ENCODE data around the gene SMAD6.

The SMAD6 gene

DNA sequence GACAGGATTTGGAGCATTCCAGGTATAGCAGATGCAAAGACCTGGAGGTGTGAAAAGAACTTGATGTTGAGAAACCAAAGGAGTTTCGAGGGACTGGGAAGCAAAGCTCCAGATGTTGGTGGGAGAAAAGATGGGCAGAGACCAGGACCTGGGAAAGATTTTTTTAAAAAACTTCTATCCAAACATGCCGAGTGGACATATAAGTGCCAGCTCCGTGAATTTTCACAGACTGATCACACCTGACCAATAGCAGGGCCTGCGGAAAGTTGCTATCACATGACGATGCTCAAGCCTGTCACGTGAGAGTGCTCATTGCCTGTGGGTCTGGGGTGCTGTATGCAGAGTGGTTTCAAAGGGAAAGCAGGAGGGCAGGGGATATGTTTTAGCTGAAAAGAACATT, 19.9 kb downstream of the SMAD6 start:
- TF ChIP-seq, protein P1, sequence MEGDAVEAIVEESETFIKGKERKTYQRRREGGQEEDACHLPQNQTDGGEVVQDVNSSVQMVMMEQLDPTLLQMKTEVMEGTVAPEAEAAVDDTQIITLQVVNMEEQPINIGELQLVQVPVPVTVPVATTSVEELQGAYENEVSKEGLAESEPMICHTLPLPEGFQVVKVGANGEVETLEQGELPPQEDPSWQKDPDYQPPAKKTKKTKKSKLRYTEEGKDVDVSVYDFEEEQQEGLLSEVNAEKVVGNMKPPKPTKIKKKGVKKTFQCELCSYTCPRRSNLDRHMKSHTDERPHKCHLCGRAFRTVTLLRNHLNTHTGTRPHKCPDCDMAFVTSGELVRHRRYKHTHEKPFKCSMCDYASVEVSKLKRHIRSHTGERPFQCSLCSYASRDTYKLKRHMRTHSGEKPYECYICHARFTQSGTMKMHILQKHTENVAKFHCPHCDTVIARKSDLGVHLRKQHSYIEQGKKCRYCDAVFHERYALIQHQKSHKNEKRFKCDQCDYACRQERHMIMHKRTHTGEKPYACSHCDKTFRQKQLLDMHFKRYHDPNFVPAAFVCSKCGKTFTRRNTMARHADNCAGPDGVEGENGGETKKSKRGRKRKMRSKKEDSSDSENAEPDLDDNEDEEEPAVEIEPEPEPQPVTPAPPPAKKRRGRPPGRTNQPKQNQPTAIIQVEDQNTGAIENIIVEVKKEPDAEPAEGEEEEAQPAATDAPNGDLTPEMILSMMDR (IDR thresholded peaks at IDR 0.05; ENCODE audit: low read depth, low read length) = no peak
- H3K27me3 ChIP-seq = no peaks in the 10 kb centered on the region
- no peak overlapping the region for H3K4me3 ChIP-seq (ENCODE audit: low read depth, low read length)
- peaks cover 16% of the 10 kb centered on the region; the same call in 1 of the 2 replicates for H3K4me1 ChIP-seq
- H3K9me3 ChIP-seq = no peaks in the 10 kb centered on the region
- DNase-seq = no peak
- H3K36me3 ChIP-seq = peaks cover 92% of the 10 kb centered on the region

DNA sequence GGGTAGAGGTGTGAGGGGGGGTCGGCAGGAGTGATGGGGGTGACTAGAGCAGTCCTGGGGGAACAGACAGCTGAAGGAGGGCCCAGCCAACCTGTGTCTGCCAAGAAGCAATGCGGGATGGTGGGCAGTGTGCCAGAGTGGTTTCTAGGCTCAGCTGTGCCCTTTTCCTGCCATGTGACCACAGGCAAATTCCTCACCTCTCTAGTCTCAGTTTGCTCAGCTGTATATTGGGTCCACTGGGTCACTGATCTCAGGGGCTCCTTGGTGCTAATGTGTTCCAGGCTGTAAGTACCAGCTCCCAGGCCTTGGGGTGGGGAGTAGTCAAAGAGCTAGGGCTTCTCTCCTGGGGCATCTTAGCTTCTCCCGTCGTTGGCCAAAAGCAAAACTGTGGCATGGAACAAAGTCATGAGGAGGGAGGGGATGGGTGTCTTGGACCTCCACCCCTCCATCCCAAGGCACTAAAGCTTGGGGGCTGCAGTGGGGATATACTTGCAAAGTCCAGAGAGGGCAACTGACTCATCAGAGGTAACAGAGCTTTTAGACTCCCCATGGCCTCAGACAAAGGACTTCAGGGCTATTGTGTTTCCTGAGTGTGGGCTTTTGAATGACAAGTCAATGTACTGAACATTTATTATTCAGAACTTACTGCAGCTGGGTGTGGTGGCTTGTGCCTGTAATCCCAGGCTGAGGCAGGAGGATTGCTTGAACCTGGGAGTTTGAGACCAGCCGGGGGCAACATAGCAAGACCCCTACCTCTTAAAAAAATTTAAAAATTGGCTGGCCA, 20.9 kb downstream of the SMAD6 start:
- Histone ChIP-seq H3K36me3 (peaks cover 89% of the 10 kb centered on the region), H3K27me3 (no peaks in the 10 kb centered on the region), H3K4me1 (peaks cover 16% of the 10 kb centered on the region; the same call in 1 of the 2 replicates), H3K9me3 (no peaks in the 10 kb centered on the region), H3K4me3 (ENCODE audit: low read depth, low read length) (no peak overlapping the region)
- no peak for DNase-seq
- TF ChIP-seq, protein P1 (IDR thresholded peaks at IDR 0.05; ENCODE audit: low read depth, low read length) = no peak

DNA sequence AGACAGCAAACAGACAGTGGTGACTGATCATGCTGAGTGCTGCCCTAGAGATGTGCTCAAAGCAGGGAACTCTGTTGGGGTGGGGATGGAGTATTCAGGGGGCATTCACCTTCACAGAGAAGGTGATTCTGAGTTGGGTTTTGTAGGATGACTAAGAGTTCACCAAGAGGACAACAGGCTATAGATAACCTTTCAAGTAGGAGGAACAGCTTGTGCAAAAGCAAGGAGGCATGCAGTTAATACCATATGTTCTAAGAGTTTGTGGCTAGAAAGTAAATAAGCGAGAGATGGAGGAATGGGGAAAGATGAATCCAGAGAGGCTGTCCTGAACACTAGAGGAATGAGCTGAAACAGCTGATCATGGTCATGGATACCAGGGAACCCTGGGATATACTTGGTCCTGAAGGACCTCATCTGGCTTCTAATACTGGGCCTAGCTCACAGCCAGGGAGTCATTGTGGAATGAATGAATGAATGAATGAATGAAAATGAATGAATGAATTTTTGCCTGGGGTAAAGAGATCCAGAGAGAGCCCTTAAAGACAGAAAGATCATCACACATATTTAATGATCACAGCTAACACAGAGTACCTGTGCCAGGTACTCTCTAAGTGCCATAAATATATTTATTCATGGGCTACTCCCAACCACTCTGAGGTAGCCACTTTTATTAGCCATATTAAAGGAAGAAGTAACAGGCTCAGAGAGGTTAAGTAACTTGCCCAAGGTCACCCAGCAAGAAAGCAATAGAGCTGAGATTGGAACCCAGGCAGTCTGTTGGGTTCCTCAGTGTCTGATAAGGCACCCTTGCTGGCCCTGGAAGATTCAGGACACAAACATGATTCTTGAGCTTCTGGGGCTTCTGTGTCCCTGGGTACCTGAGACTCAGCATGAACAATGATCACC, 22.0 kb downstream of the SMAD6 start:
- H3K27me3 ChIP-seq = no peaks in the 10 kb centered on the region
- H3K4me1 ChIP-seq = peaks cover 16% of the 10 kb centered on the region; the same call in 1 of the 2 replicates
- peaks cover 80% of the 10 kb centered on the region for H3K36me3 ChIP-seq
- H3K9me3 ChIP-seq = no peaks in the 10 kb centered on the region
- TF ChIP-seq, protein P1 (IDR thresholded peaks at IDR 0.05; ENCODE audit: low read depth, low read length) = no peak
- no peak overlapping the region for H3K4me3 ChIP-seq (ENCODE audit: low read depth, low read length)
- DNase-seq = no peak

DNA sequence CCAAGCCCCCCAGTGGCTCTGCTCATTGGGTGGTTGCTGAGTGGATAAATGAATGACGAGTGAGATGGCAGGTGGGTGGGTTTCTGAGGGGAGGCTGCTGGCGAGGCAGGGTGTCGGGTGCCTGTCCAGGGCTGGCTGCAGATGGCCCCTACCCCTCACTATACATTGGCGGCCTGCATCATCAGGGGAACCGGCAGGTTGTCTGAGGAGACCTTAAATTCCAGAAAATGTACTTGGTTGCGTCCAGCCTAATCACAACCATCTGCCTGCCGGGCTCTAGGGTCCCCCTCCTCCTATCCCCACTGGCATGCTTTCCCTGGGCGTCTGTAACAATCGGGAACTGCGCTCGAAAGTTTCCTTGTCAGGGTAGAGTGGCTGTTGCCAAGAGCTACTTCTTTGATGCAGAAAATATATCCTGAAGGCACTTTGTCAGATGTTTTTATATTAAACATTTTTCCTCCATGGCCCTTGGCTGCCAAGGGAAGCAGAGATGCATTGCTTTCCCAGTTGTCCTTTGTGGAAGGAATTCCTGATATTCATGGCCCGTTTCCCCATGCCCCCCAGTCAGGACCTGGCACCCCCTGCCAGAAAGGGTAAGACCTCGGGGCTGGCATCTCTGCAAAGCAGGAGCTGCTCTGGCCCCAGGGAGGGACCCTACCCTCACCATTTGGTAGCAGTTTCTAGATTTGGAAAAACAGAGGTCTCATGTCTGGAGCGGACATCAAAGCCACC, 22.9 kb downstream of the SMAD6 start:
- Histone ChIP-seq H3K4me1 (peaks cover 16% of the 10 kb centered on the region; the same call in 1 of the 2 replicates), H3K27me3 (no peaks in the 10 kb centered on the region), H3K36me3 (peaks cover 77% of the 10 kb centered on the region), H3K4me3 (ENCODE audit: low read depth, low read length) (no peak overlapping the region), H3K9me3 (no peaks in the 10 kb centered on the region)
- no peak for DNase-seq
- TF ChIP-seq, protein P1 (IDR thresholded peaks at IDR 0.05; ENCODE audit: low read depth, low read length) = no peak

DNA sequence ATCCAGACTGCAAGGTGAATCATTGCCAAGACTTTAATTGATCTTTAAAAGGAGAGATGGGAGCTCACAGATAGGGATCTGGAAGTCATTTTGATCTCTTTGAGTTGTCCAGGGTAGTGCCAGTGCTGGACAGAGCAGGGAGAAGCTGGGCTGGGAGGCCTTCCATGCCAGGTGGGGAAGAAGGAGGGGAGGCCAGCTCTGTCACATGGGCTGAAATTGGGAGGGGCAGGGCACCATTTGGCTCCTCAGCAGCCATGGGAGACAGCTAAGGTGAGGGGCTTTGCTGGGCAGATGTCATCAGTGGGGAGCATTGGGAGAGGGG, 23.4 kb downstream of the SMAD6 start:
- H3K4me1 ChIP-seq = peaks cover 16% of the 10 kb centered on the region; the same call in 1 of the 2 replicates
- H3K36me3 ChIP-seq = peaks cover 77% of the 10 kb centered on the region
- H3K27me3 ChIP-seq = no peaks in the 10 kb centered on the region
- H3K4me3 ChIP-seq (ENCODE audit: low read depth, low read length) = no peak overlapping the region
- no peak for DNase-seq
- TF ChIP-seq, protein P1 (IDR thresholded peaks at IDR 0.05; ENCODE audit: low read depth, low read length) = no peak
- no peaks in the 10 kb centered on the region for H3K9me3 ChIP-seq

All from BE2C (cell line).